DOHH2 (cell line): ENCODE measurements around the gene VAC14.

ENCODE experiments used
- EZH2phosphoT487 ChIP-seq: fragments of 200-600 bp; sonication (generic); IDR thresholded peaks from 2 replicates; pipeline ENCODE4 v1.6.1; 2017; ENCODE audit warnings: borderline replicate concordance, mild to moderate bottlenecking, antibody characterized with exemption, low read length, moderate library complexity, mixed read lengths
- TF ChIP-seq, protein P1 (sequence below): fragments of 200-600 bp; sonication (generic); IDR thresholded peaks from one replicate; pipeline ENCODE4 v1.5.1; 2014; ENCODE audit warnings: antibody characterized with exemption, mild to moderate bottlenecking, low read depth, low read length; ENCODE audit not compliant: poor library complexity, severe bottlenecking

DNA sequence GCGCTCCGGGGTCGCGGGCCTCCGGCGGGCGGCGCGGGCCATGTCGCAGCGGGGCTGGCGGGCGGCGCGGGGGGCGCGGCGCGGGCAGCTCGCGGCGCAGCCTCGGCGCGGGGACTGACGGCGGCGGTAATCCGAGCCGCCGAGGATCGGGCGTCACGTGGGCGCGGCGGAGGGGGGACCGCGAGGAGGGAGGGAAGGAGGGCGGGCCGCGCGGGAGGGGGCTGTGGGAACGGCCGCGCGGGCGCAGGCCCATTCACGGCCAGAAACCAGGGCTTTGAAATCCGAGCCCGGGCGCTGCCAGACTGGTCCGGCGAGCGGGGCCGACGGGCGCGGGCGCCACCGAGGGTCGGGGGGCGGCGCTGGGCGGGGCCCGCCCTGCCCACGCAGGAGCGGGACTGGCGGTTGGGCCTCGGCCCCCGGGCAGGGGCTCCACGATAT, 115.0 kb downstream of the VAC14 start, which contains the start of gene MTSS2:
- TF ChIP-seq, protein P1, sequence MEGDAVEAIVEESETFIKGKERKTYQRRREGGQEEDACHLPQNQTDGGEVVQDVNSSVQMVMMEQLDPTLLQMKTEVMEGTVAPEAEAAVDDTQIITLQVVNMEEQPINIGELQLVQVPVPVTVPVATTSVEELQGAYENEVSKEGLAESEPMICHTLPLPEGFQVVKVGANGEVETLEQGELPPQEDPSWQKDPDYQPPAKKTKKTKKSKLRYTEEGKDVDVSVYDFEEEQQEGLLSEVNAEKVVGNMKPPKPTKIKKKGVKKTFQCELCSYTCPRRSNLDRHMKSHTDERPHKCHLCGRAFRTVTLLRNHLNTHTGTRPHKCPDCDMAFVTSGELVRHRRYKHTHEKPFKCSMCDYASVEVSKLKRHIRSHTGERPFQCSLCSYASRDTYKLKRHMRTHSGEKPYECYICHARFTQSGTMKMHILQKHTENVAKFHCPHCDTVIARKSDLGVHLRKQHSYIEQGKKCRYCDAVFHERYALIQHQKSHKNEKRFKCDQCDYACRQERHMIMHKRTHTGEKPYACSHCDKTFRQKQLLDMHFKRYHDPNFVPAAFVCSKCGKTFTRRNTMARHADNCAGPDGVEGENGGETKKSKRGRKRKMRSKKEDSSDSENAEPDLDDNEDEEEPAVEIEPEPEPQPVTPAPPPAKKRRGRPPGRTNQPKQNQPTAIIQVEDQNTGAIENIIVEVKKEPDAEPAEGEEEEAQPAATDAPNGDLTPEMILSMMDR: no peak
- TF ChIP-seq EZH2phosphoT487: no peak
